Measurements from ENCODE around the gene CYB561D2.

GRCh38 chr3:50333744-50334328 is 16.8 kb upstream of the CYB561D2 start:
- TF ChIP-seq EZH2 (IDR thresholded peaks at IDR 0.05; ENCODE audit: insufficient read depth, poor library complexity, severe bottlenecking), result no peak
- no peak for TF ChIP-seq EZH2phosphoT487 (IDR thresholded peaks at IDR 0.05; ENCODE audit: insufficient read depth, low read depth)
